ENCODE measurements around the gene MYL7.
A peak's percentile ranks its signal among the peaks of the same experiment; 100 is the strongest.

MYL7 gene

GRCh38 chr7:44171901-44172300, 30.8 kb upstream of the MYL7 start:
- DNase-seq = peak; percentile 15

GRCh38 chr7:44167920-44168319, 26.8 kb upstream of the MYL7 start:
- no peak for DNase-seq

GRCh38 chr7:44163591-44163990, 22.5 kb upstream of the MYL7 start:
- no peak for DNase-seq

- DNase-seq = peak; percentile 30
Measured at GRCh38 chr7:44162785-44163395, 21.8 kb upstream of the MYL7 start.

GRCh38 chr7:44162179-44162578, 21.0 kb upstream of the MYL7 start:
- peak; percentile 22 for DNase-seq

GRCh38 chr7:44161371-44161770, 20.2 kb upstream of the MYL7 start:
- DNase-seq = peak; percentile 36

GRCh38 chr7:44159824-44160630, 18.9 kb upstream of the MYL7 start:
- peak; percentile 41 for DNase-seq

- peak; percentile 35 for DNase-seq
Measured at GRCh38 chr7:44158873-44159631, 17.9 kb upstream of the MYL7 start.

- DNase-seq = peak; percentile 40
Measured at GRCh38 chr7:44158096-44158872, 17.2 kb upstream of the MYL7 start.

GRCh38 chr7:44157116-44158080, 16.3 kb upstream of the MYL7 start:
- peak; percentile 42 for DNase-seq

- DNase-seq = peak; percentile 40
Measured at GRCh38 chr7:44156453-44157010, 15.4 kb upstream of the MYL7 start.

GRCh38 chr7:44155191-44156185, 14.4 kb upstream of the MYL7 start:
- peak; percentile 43 for DNase-seq

- DNase-seq = peak; percentile 22
Measured at GRCh38 chr7:44154703-44155102, 13.6 kb upstream of the MYL7 start.

GRCh38 chr7:44153948-44154335, 12.8 kb upstream of the MYL7 start:
- peak; percentile 36 for DNase-seq

- peak; percentile 20 for DNase-seq
Measured at GRCh38 chr7:44152971-44153947, 12.1 kb upstream of the MYL7 start.

- DNase-seq = peak; percentile 39
Measured at GRCh38 chr7:44151956-44152355, 10.8 kb upstream of the MYL7 start.

- DNase-seq = peak; percentile 40
Measured at GRCh38 chr7:44150966-44151941, 10.1 kb upstream of the MYL7 start.

- peak; percentile 40 for DNase-seq
Measured at GRCh38 chr7:44150466-44150832, 9.3 kb upstream of the MYL7 start.

All from activated CD8-positive, alpha-beta memory T cell treated with anti-CD3 and anti-CD28 coated beads, Interleukin-2, amount 50 U/mL, for 48 hours (primary cell).